Measurements from ENCODE around the gene SMYD3. TPM values are rescaled to one million over a fixed set of nuclear protein-coding genes. Genes with fewer than 3 reads are reported as not detected.
A peak's percentile ranks its signal among the peaks of the same experiment; 100 is the strongest.

SMYD3 gene
- total and polyA plus RNA-seq, 10 donors: 12.5 to 33.1 (median 21.0) TPM

DNA sequence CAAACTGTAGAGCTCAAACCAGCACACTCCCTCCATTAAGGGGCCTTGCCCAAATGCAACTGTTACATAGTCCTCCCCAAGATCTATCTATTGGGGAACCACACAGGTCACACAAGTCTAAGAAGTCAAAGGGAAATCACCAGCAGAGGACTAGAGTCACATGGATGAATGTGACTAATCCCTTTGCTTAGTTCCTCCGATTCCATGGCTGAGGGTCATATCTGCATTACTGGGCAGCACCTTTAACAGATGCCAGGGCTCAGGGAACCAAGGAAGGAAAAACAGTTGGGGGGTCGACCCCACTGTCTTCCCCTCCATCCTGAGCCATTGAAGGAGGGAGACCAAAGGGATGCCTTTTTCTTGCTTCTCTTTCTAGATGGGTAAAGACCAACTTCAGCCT is 23.4 kb upstream of the SMYD3 start:
- DNase-seq: no peak

DNA sequence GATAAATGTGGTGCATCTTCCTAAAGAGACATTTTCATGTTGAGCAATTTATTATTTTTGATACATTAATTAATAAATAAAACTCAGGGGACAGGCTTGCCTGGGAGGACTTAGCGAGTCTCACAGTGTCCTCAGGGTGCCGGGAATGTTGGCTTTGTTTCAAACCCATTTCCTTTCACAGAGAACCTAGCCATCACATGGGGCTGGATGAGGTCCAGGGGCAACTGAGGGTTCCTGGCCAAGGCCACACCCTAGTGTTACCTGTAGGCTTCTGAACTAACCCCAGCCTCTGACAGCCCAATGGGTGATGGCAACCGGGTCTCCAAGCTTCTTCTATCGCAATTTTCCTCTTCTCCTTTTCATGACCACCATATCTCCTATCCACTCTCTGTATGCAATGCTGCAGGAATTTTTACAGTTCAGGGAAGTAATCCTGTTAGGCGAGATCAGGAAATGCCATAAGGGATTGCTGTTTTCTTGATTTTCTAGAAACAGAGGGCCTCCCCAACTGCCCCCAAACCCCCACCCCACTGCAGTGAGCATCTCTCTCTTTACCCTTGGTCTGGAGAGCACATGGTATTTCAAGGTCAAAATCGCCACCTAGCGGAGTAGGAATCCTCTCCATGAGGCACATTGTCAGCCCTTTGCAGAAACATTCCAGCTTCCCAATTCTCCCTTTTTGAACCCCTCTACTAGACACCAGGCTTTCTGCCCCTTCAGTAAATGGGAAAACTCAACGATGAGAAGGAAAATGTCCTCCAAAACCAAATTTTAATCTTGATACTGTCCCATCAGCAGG is 22.1 kb upstream of the SMYD3 start:
- H3K9me3 ChIP-seq: peaks cover 3 to 36% (median 20%) of the 10 kb centered on the region in 8 donors
- H3K36me3 ChIP-seq: no peaks in the 10 kb centered on the region
- DNase-seq: no peak
- H3K27me3 ChIP-seq (replicated peaks in 1 of 7): no peaks in the 10 kb centered on the region
- no peak overlapping the region for H3K27ac ChIP-seq
- intact Hi-C loops (cut with DNase I; ENCODE audit: low total_unique reads): no loop called here
- no peak for TF ChIP-seq POLR2AphosphoS5 (IDR thresholded peaks at IDR 0.05)
- TF ChIP-seq POLR2A (IDR thresholded peaks at IDR 0.05): no peak
- TF ChIP-seq, protein P1, sequence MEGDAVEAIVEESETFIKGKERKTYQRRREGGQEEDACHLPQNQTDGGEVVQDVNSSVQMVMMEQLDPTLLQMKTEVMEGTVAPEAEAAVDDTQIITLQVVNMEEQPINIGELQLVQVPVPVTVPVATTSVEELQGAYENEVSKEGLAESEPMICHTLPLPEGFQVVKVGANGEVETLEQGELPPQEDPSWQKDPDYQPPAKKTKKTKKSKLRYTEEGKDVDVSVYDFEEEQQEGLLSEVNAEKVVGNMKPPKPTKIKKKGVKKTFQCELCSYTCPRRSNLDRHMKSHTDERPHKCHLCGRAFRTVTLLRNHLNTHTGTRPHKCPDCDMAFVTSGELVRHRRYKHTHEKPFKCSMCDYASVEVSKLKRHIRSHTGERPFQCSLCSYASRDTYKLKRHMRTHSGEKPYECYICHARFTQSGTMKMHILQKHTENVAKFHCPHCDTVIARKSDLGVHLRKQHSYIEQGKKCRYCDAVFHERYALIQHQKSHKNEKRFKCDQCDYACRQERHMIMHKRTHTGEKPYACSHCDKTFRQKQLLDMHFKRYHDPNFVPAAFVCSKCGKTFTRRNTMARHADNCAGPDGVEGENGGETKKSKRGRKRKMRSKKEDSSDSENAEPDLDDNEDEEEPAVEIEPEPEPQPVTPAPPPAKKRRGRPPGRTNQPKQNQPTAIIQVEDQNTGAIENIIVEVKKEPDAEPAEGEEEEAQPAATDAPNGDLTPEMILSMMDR (IDR thresholded peaks at IDR 0.05 in 8 of 11, conservative IDR thresholded peaks at IDR 0.05 in 3 of 11): no peak
- H3K4me3 ChIP-seq: no peak overlapping the region
- H3K4me1 ChIP-seq: peaks cover 0 to 9% (median 2%) of the 10 kb centered on the region in 6 donors
- WGBS, 5 donors: 75 to 83% (median 80%) methylated on average over 8 of the region's 8 CpGs

More for the DNA sequence above, 23.4 kb upstream of the SMYD3 start:
- no peak overlapping the region for H3K4me3 ChIP-seq
- peaks cover 3 to 36% (median 20%) of the 10 kb centered on the region in 8 donors for H3K9me3 ChIP-seq
- H3K4me1 ChIP-seq: peaks cover 0 to 9% (median 2%) of the 10 kb centered on the region in 6 donors
- TF ChIP-seq, protein P1 (IDR thresholded peaks at IDR 0.05 in 8 of 11, conservative IDR thresholded peaks at IDR 0.05 in 3 of 11): no peak
- TF ChIP-seq POLR2AphosphoS5 (IDR thresholded peaks at IDR 0.05) (no peak), POLR2A (IDR thresholded peaks at IDR 0.05) (no peak)
- no peaks in the 10 kb centered on the region for H3K36me3 ChIP-seq
- intact Hi-C loops (cut with DNase I; ENCODE audit: low total_unique reads): no loop called here
- 52 to 86% (median 83%) methylated on average over 2 of the region's 2 CpGs for WGBS, 5 donors
- no peaks in the 10 kb centered on the region for H3K27me3 ChIP-seq (replicated peaks in 1 of 7)
- H3K27ac ChIP-seq: no peak overlapping the region

DNA sequence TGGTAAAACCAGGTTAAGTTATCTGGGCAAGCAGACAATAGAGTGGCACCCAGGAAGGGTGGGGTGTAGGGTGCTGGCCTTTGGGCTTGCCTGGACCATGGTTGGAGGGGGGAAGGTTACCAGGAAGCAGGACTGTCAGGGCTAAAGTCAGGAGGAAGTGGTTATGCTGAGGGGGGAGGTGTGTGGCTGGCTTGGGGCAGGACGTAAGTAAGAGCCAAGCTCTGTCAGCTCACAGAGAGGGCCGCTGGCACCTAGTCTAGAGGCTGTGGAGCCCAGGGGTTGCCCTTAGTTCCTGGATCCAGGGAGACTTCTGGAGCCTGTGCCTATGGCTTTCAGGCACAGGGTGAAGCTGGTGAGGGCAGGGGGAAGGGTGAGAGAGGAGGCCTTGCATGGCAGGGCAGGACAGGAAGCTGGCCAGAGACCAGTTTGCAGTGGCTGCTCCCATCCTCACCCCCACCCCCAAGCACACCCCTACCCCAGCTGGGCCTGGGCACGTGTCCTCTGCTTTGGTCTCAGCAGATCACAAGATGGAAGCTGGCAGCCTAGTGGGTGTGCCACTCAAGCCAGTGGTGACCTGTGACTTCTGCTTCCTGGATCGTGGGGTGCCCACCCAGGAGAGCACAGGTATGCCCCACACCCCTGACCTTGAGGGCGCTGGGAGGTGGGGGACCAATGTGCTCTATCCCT is 20.5 kb upstream of the SMYD3 start:
- TF ChIP-seq POLR2A (IDR thresholded peaks at IDR 0.05): no peak
- TF ChIP-seq POLR2AphosphoS5 (IDR thresholded peaks at IDR 0.05): no peak
- TF ChIP-seq, protein P1 (IDR thresholded peaks at IDR 0.05 in 8 of 11, conservative IDR thresholded peaks at IDR 0.05 in 3 of 11): no peak
- intact Hi-C loops (cut with DNase I; ENCODE audit: low total_unique reads): no loop called here
- Histone ChIP-seq H3K4me3 (peak overlapping the region in 1 of 8 donors; percentile 23), H3K27ac (peak overlapping the region in 3 of 8 donors; percentile 57 to 71 (median 60)), H3K36me3 (no peaks in the 10 kb centered on the region), H3K4me1 (peaks cover 0 to 9% (median 2%) of the 10 kb centered on the region in 6 donors), H3K27me3 (replicated peaks in 1 of 7) (no peaks in the 10 kb centered on the region), H3K9me3 (peaks cover 3 to 31% (median 20%) of the 10 kb centered on the region in 8 donors)
- no peak for DNase-seq
- 25 to 38% (median 28%) methylated on average over 5 of the region's 5 CpGs for WGBS, 5 donors

DNA sequence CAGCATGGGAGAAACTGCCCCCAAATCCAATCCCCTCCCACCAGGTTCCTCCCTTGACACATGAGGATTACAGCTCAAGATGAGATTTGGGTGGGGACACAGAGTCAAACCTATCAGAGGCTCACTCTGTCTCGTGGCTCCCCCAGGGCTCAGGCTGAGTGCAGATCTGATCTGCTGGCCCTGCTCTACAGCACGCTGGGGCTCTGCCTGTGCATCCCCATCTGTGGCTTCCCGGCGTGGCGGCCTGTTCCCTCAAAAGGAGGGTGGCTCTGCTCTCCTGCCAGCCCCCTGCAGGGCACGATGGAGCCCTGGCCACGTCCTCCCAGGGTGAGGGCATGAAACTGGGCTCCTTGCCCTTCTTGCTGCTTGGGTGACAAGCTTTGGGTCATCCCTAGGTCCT is 19.8 kb upstream of the SMYD3 start:
- H3K4me1 ChIP-seq: peaks cover 0 to 9% (median 2%) of the 10 kb centered on the region in 6 donors
- TF ChIP-seq POLR2A (IDR thresholded peaks at IDR 0.05) (no peak), POLR2AphosphoS5 (IDR thresholded peaks at IDR 0.05) (no peak)
- TF ChIP-seq, protein P1 (IDR thresholded peaks at IDR 0.05 in 8 of 11, conservative IDR thresholded peaks at IDR 0.05 in 3 of 11): no peak
- H3K27ac ChIP-seq: peak overlapping the region in 3 of 8 donors; percentile 57 to 71 (median 60)
- WGBS, 5 donors: 81 to 90% (median 81%) methylated on average over 6 to 7 of the region's 7 CpGs
- peaks cover 3 to 29% (median 20%) of the 10 kb centered on the region in 8 donors for H3K9me3 ChIP-seq
- no peak overlapping the region for H3K4me3 ChIP-seq
- DNase-seq: no peak
- H3K36me3 ChIP-seq: no peaks in the 10 kb centered on the region
- no peaks in the 10 kb centered on the region for H3K27me3 ChIP-seq (replicated peaks in 1 of 7)
- intact Hi-C loops (cut with DNase I; ENCODE audit: low total_unique reads): no loop called here

Measured in spleen (tissue), 11 donors.